ENCODE data around the gene GALNTL6.

GALNTL6 gene

DNA sequence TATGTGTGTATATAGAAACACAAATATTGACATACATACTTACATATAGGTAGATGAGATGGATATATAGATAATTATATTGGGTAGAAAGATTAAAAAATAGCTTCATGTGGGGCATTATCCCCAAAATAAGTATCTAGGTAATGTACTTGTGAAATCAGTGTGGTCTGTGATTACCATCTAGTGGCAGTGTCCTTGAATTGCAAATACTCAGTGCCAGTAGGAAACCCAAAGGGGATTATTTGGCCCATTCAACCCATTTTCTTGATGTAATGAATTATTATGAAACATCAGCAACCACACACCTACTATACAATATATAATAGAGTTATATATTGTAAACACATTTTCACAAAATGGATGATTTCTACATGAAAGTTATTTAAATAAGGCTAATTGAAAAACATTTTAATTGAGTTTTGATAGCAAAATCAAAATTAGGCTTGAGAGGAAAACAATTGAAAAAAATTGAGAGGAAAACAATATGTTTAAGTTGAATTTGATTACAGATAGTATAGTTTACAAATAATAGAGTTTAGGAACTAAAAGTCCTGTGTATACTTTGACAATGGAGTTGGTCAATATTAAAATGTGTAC lies 389.4 kb downstream of the GALNTL6 start:
- DNase-seq (ENCODE audit: low read depth in 1 of 2, low spot score in 1 of 2): no peak

DNA sequence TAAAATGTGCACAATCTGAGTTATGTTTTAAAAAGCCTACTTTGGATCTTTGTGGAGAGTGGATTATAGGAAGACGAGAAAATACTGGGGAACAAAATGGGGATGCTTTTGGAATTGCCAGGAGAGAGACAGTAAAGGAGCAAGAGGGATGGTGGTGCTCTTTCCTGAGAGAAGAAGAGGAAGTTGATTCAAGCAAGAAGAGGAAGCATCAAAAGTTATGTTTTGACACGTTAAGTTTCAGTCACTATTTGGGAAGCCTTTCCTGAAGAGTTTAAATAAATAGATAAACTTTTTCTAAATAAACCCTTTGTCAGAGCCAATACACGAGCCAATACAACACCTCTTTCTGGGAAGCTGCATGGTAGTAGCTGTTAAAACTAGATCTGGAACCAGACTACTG lies 394.1 kb downstream of the GALNTL6 start:
- no peak for DNase-seq (ENCODE audit: low read depth in 1 of 2, low spot score in 1 of 2)

DNA sequence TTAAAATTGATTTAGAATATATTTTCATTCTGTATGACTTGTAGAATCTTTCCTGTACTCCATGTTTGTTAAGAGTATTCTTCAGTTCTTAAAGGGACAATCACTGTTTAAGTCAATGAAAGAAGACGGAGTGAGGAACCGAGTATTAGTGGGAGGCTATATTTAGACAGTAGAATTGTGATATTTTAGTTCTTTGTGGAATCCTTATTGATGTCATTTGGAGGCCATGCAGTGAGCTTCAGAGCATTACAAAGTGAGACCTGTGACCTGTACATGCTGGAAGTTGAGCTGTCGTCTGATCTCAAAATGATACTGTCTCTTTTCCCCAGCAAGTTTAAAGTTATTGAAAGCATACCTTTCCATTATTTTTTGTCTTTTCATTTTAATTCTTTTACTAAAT lies 394.7 kb downstream of the GALNTL6 start:
- DNase-seq (ENCODE audit: low read depth in 1 of 2, low spot score in 1 of 2): no peak

DNA sequence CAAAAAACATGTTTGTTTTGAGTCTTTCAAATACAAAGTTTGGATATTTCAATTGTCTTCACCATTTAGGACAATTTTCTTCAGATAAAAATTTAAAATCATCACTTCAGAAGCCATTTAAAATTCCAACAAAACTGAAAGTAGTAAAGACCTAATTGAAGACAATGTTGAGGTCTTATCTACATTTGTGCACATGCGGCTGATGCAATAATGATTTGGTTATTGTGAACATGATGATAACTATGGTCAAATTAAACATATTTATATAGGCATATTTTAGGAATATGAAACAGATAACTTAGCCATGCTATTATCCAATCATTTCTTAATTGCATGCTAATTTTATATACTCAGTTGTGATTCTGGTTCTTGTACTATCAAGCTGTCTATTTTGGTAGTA lies 407.5 kb downstream of the GALNTL6 start:
- DNase-seq (ENCODE audit: low read depth in 1 of 2, low spot score in 1 of 2): no peak

DNA sequence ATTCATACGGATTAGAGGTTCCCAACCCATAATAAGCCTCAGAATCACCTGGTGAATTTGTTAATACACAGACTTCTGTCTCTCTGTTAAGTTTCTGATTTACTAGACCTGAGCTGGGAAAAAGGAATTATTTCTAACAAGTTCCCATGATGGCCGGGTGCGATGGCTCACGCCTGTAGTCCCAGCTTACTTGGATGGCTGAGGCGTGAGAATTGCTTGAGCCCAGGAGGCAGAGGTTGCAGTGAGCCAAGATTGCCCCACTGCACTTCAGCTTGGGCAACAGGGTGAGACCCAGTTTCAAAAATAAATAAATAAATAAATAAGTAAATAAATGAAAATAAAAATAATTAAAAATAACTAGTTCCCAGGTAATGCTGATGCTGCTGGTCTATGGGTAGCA lies 412.3 kb downstream of the GALNTL6 start:
- no peak for DNase-seq (ENCODE audit: low read depth in 1 of 2, low spot score in 1 of 2)

DNA sequence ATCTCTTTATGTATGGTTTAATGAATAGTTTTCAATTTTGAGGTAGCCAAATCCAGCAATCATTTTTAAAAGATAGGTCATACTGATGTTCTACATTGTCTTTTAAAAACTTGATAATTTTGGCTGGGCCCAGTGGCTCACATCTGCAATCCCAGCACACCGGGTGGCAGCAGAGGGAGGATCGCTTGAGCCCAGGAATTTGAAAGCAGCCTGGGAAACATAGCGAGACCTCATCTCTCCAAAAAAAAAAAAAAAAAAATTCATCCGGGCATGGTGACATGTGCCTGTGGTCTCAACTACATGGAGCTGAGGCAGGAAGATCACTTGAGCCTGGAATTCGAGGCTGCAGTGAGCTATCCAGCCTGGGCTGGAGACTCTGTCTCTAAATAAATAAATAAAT lies 419.8 kb downstream of the GALNTL6 start:
- DNase-seq (ENCODE audit: low read depth in 1 of 2, low spot score in 1 of 2): no peak

DNA sequence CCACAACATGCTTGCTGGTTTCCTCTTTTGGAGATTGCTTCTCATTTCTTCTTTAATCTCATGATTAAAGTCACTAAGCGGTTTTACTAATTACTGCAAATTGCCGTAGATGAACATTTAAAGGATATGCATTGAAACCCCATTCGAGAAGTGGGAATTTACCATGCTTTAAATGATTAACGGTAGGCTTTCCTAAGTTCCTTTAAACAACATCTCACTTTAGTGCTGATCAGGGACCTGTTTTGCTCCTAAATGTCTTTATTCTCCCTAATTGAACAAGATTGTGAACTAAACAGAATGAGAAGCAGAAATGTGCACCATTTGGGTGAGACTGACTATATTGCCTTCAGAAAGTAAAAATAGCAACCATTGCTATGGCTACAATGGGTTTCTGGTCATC lies 430.3 kb downstream of the GALNTL6 start:
- no peak for DNase-seq (ENCODE audit: low read depth in 1 of 2, low spot score in 1 of 2)

DNA sequence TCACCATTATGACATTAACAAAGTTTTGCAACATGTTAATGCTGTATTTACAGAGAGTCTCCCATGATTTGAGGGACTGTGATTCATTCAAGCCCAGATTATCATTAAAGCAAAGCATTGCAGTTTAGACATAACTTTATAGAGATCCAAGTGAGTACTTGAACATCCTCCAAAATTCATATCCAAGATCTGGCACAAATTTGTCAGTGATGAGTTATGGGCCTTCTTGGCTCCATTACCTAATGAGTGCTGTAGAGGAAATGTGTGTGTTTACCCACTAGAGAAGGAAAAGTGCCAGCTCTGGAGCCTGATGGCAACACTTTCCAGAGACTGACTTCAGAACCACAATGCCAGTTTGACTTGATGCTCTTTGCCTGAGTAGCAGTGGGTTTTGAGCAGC lies 432.3 kb downstream of the GALNTL6 start:
- no peak for DNase-seq (ENCODE audit: low read depth in 1 of 2, low spot score in 1 of 2)

DNA sequence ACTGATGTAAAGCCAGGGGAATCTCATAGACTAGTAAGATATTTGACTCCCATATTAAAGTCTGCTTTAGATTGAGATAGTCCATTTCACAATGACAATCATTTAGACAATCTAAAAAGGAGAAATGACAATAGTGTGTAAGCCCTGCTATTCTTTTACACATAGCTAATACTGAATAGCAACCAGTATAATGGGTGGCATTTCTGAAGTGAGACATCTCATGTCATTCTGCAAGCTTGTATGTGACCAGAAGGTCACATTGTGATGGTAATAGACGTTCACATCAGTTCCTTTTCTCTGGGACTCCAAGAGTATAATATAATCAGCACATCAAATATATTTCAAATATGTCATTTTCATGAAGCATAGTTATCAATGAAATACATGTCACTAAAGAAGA lies 440.2 kb downstream of the GALNTL6 start:
- DNase-seq (ENCODE audit: low read depth in 1 of 2, low spot score in 1 of 2): no peak

DNA sequence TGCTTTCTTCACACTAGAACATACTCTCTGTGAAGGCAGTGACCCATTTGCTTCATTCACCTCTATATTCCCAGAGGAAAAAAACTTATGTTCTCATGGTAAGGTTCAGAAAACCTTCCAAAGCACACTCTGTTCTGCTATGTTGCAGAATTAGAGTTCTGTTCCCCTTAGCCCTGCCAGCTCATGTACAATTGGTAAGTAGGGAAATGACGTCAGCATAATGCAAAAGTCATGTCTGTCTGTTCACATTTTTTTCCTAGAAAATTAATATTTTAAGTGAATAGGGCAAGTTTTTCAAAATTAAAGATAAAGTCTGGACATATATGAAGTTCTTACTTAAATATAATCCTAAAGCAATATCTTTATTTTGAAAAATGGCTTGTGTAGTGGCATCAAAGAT lies 443.6 kb downstream of the GALNTL6 start:
- DNase-seq (ENCODE audit: low read depth in 1 of 2, low spot score in 1 of 2): no peak

DNA sequence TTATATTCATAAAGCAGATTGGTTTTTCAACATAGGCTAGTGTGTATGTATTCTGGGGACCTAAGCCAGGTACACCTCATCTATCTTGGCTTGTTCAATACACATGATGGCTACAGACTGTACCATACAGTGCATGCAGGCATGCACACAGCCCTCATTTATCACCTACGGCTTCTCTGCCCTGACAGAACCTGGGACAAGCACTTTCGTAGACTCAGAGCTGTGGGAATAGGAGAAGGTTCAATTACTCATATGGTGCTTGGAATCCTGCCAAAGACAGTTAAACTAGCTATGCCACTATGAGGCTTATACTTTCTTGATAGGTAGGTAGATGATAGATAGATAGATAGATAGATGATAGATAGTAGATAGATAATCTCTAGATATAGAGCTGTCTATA lies 457.2 kb downstream of the GALNTL6 start:
- DNase-seq (ENCODE audit: low read depth in 1 of 2, low spot score in 1 of 2): no peak

DNA sequence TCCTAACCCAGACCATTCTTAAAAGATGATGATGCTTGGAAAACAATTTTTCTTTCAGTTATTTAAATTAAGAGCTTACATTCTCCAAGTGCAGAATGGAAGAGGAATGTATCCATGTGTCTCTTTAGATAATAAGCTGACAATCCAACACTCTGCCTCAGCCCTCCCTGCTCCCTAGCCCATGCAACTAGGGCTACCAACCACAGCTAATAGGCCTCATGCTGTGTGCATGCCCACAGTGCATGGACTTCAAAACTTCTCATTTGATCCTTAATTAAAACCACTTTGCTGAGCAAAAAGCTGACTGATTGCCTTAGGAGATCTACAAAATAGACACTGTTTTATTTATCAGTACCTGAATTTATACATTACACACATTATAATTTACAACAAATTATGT lies 473.9 kb downstream of the GALNTL6 start:
- no peak for DNase-seq (ENCODE audit: low read depth in 1 of 2, low spot score in 1 of 2)

DNA sequence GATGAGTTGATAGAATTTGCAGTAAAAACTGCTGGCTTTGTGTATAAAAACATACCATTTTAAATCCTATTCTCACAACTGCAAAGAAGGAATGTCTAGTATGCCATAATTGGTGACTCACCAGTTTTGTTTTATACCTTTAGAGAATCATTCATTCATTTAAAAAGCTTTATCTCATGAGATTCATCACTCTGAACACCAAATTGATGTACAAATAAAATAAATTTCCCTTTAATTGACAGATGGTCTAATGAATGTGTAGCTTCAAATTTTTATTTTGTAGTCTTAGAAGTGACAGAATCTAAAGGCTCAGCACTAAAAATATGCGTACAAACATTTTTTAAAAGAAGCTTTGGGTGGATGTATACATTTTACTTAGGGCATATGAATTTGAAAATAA lies 492.5 kb downstream of the GALNTL6 start:
- DNase-seq (ENCODE audit: low read depth in 1 of 2, low spot score in 1 of 2): no peak

DNA sequence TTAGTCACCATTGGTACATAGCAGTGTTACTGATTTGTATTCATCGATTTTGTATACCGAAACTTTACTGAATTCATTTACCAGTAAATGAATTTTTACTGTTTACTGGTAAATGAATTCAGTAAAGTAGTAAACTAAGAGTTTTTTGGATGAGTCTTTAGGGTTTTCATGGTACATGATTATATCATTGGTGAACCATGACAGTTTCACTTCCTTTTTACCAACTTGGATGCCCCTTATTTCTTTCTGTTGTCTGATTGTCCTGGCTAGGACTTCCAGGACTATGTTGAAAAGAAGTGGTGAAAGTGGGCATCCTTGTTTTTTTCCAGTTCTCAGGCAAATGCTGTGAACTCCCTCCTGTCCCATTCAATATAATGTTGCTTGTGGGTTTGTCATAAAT lies 494.9 kb downstream of the GALNTL6 start:
- no peak for DNase-seq (ENCODE audit: low read depth in 1 of 2, low spot score in 1 of 2)

DNA sequence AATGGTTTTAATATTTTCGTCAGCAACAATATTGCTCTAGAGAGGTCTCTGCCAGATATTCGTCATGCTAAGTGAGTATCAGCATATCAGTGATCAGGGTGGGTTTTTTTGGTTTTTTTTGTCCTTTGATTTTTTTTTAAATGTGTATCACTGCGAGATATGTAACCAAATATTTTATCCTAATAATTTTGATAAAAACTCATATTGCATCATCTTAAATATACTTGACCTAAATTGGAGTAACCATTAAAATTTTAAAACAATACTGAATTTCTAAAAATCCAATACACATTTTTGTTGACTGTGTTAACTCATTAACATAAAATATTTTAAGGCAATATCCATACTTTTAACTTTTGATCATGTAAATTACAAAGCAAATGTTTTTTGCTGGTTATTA lies 498.5 kb downstream of the GALNTL6 start:
- no peak for DNase-seq (ENCODE audit: low read depth in 1 of 2, low spot score in 1 of 2)

DNA sequence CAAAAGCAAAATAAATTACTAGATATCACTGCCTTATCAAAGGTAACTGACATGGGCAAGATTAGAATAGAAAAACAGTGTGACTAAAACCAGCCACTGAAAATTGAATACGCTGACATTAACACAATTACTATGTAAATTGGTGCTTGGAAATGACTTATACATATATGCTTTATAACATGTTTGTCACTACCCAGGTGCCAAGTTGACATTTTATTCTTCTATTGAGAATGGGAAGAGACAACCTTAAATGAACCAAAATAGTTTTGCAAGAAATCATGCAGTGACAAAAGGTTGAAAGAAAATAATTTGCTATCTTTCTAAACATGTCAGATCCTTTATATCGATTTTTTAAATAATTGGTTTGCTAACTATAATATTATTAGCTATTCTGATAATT lies 510.1 kb downstream of the GALNTL6 start:
- no peak for DNase-seq (ENCODE audit: low read depth in 1 of 2, low spot score in 1 of 2)

DNA sequence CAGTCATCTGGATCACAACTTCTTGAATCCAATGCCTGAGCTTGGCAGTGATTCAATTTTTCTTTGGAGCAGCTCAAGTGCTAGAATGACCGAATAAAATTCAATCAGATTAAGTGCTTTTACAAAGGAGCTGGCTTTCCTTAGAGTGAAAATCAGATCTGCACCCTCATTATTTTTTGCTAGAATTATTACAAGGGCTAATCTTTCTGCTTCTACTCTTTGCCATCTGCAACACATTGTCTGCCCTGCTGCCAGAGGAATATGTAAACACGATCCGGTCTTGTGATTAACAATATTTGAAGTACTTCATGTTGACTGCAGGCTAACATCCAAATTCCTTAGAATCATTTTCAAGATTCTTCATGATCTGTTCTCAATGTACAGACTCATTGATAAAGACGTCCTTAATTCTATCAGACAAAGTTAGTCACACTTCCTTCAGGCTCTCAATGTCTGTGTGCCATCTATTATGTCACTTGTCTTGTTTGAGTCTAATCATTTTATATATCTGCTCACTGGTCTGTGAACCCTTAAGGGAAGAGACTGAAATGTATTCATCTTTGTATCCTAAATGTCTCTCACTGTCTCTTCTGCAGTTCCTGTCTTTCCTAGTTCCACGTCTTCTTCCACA lies 531.2 kb downstream of the GALNTL6 start:
- DNase-seq (ENCODE audit: low read depth in 1 of 2, low spot score in 1 of 2): no peak

DNA sequence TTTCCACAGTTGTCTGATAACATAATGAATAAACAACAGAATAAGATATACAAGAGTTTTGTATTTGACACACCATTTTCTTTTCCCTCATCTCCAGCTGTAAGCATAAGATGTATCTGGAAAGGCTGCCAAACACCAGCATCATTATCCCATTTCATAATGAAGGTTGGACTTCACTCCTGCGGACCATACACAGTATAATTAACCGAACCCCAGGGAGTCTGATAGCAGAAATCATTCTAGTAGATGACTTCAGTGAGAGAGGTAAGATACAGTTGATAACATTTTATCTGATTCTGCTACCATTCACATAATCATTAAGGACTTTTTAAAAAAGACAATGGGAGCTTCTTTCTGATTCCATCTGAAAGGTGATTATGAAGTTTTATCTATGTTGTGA lies 535.2 kb downstream of the GALNTL6 start:
- DNase-seq (ENCODE audit: low read depth in 1 of 2, low spot score in 1 of 2): no peak

DNA sequence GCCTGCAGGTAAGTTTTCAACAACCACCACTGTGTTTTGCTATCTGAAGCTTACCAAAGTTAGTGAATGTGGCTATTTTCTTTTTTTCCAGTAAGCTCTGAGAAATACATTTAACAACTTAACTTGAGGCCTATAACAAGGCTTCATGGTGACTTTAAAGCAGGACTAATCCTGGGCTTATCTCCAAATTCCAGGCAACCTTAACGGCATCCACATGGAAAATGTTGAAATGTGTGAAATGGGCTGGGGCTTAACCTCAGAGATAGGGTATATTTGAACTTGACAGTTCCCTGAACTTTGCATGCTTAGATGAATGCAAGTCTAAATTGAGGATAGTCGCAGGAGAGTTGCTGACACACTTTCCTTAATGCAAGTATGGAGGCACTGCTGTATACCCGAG lies 539.2 kb downstream of the GALNTL6 start:
- no peak for DNase-seq (ENCODE audit: low read depth in 1 of 2, low spot score in 1 of 2)

DNA sequence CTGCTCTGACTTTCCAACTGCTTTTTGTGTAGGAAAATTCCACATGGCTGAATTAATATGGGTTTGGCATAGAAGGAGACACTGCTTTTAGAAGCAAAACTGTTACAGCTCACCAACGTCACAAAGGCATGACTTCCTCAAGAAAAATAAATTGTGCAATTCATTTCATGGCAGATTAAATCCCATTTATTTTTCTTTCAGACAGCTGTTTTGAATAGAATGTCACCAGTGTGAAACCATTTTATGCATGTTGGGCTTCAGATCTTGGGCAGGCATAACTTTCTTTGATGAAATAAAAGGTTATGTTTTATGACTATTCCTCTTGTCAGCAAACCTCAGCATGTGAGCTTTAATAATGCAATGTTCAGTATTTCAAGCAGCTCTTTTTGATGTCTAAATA lies 542.8 kb downstream of the GALNTL6 start:
- DNase-seq (ENCODE audit: low read depth in 1 of 2, low spot score in 1 of 2): no peak

DNA sequence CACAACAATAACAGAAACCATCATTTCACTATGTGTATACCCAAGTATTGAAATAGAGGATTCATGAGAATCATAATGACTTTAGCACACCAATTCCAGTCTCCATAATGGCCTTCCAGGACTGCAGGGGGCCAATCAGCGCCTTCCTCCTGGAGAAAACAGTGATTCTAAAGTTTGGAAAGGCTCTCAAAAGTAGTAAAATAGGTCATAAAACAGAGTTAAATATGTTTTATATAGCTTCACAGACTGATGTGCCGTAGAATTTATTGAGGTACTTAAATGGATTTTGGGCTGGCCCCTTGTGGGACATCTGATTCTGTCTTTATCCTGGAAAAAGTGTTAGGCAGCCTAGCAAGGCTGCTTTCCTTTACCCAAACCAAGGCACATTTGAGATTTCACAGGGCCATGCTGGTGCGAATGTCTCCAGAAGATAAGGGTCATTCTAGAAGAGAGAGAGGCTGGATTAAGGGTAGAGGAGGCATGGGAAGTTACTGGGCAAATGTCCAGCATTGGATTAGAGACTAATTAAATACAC lies 543.9 kb downstream of the GALNTL6 start:
- no peak for DNase-seq (ENCODE audit: low read depth in 1 of 2, low spot score in 1 of 2)

DNA sequence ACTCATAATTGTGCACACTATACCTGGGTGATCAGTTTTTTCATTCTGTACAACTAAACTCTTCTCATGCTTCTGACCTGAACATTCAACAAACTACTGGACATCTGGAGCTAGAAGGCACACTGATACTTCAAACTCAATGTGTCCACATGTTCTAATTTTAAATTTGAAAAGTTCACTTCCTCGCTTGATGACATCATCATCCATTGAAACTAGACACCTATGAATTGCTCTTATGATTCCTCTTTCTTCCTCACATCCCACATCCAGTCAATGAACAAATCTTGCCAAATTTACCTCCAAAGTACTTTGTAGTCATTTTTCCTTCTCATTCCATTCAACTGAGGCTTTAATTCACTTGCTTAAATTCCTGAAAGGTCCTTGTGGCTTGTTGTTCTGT lies 549.4 kb downstream of the GALNTL6 start:
- DNase-seq (ENCODE audit: low read depth in 1 of 2, low spot score in 1 of 2): no peak

DNA sequence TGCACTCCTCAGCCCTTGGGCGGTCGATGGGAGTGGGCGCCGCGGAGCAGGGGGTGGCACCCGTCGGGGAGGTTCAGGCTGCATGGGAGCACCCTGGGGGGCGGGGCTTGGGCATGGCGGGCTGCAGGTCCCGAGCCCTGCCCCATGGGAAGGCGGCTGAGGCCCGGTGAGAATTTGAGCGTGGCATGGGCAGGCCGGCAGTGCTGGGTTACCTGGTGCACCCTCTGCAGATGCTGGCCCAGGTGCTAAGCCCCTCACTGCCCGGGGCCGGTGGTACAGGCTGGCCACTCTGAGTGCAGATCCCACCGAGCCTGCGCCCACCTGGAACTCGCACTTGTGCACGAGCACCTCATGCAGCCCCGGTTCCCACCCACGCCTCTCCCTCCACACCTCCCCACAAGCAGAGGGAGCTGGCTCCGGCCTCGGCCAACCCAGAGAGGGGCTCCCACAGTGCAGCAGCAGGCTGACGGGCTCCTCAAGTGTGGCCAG lies 556.3 kb downstream of the GALNTL6 start:
- DNase-seq (ENCODE audit: low read depth in 1 of 2, low spot score in 1 of 2): no peak
